Activated T-cell treated with anti-CD3 and anti-CD28 coated beads, Interleukin-2, amount 50 U/mL, for 24 hours (primary cell): ENCODE results near the gene AKAP6.

Experiments used
- DNase-seq: peaks from one replicate; pipeline ENCODE4 v3.0.0-alpha.2; 2020
- H3K27ac Mint-ChIP-seq: 2 replicates; pipeline ENCODE4 v1.8.0; 2020; ENCODE audit warnings: mild to moderate bottlenecking, mixed read lengths
- H3K27me3 Mint-ChIP-seq: 2 replicates; pipeline ENCODE4 v1.8.0; 2020; ENCODE audit warnings: mixed read lengths
- H3K36me3 Mint-ChIP-seq: 2 replicates; pipeline ENCODE4 v1.8.0; 2020; ENCODE audit warnings: low read depth, mixed read lengths
- H3K4me1 Mint-ChIP-seq: 2 replicates; pipeline ENCODE4 v1.8.0; 2020; ENCODE audit warnings: low read depth, mixed read lengths
- H3K4me3 Mint-ChIP-seq: 2 replicates; pipeline ENCODE4 v1.8.0; 2020; ENCODE audit warnings: mild to moderate bottlenecking, moderate library complexity, mixed read lengths
- H3K9me3 Mint-ChIP-seq: 2 replicates; pipeline ENCODE4 v1.8.0; 2020; ENCODE audit warnings: mixed read lengths

The AKAP6 gene

DNA sequence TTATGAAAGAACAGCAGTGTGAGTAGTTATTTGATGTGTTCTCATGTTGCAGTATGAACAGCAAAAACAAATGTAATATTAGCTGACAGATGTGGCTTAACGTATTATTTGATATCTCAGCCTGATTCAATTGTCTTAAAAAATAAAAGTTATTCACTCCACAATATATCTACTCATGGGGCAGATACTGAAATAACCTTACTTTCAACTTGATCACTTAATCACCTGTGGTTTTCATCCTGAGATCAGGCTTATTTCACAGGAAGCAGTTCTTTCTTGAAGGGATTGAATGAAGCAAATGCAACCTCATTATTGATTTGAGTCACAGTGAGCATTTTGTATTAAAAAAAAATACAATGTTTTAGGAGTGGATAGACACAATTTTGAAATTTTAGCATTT, 90.3 kb downstream of the AKAP6 start:
- H3K4me1 Mint-ChIP-seq = no peaks in the 10 kb centered on the region
- H3K36me3 Mint-ChIP-seq = no peaks in the 10 kb centered on the region
- H3K9me3 Mint-ChIP-seq = peaks cover 2% of the 10 kb centered on the region
- DNase-seq = no peak
- no peak overlapping the region for H3K27ac Mint-ChIP-seq
- no peak overlapping the region for H3K4me3 Mint-ChIP-seq
- peaks cover 3% of the 10 kb centered on the region for H3K27me3 Mint-ChIP-seq

DNA sequence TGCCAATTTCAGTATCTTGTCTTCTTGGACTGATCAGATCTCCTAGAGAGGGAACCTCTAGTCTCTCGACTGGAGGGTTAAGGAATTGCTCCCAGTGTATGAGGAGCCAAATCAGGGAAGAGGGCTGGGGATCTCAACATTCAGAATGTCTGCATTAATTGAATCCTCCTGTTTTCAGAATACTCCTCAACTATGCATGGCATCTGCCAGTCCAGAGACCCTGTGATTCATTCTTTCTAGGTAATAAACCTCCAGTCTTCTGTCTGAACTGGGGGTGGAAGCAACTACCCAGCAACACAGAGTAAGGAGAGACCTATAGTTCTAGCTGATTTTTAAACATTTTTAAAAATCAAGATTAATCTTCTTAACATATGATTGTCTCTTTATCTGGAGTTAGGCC, 92.7 kb downstream of the AKAP6 start:
- H3K9me3 Mint-ChIP-seq = peaks cover 2% of the 10 kb centered on the region
- no peaks in the 10 kb centered on the region for H3K4me1 Mint-ChIP-seq
- peaks cover 3% of the 10 kb centered on the region for H3K27me3 Mint-ChIP-seq
- no peak overlapping the region for H3K27ac Mint-ChIP-seq
- no peaks in the 10 kb centered on the region for H3K36me3 Mint-ChIP-seq
- DNase-seq = no peak
- no peak overlapping the region for H3K4me3 Mint-ChIP-seq

DNA sequence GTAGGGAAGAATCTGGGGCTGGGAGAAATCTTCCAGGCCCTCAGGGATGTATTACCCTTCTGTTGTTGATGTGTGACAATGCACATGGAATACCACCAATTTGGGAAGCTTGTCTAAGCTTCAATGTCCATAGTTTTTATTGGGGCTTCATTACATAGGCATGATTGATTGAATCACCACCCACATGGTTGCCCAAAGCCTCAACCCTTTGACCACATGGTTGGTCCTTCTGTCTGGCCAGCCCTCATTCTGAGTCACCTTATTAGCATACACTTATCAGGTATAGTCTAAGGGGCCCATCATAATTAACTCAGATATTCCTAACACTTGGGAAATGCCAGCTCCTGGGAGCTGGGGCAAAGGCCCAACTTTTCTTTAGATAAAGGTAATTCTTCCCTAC, 93.3 kb downstream of the AKAP6 start:
- no peaks in the 10 kb centered on the region for H3K36me3 Mint-ChIP-seq
- peaks cover 4% of the 10 kb centered on the region for H3K27me3 Mint-ChIP-seq
- H3K9me3 Mint-ChIP-seq = peaks cover 2% of the 10 kb centered on the region
- no peak for DNase-seq
- no peak overlapping the region for H3K27ac Mint-ChIP-seq
- H3K4me1 Mint-ChIP-seq = no peaks in the 10 kb centered on the region
- no peak overlapping the region for H3K4me3 Mint-ChIP-seq

DNA sequence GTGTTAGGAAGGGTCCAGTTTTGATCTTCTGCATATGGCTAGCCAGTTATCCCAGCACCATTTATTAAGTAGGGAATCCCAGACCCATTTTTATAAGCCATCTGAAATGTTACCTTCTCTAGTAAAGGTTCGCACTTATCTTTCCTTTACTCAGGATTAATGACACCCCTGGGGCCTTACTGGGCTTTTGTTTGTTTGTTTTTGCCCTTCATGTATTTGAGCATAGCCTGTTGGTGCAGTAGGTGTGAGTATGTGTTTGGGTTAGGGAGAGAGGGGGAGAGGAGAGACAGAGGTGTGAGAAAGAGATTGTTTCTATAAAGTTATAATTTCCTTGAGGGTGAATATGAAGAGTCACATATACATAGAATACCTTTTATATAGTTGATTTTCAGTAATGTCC, 96.9 kb downstream of the AKAP6 start:
- H3K27me3 Mint-ChIP-seq = peaks cover 4% of the 10 kb centered on the region
- H3K27ac Mint-ChIP-seq = no peak overlapping the region
- H3K4me3 Mint-ChIP-seq = no peak overlapping the region
- H3K36me3 Mint-ChIP-seq = no peaks in the 10 kb centered on the region
- peaks cover 2% of the 10 kb centered on the region for H3K9me3 Mint-ChIP-seq
- no peak for DNase-seq
- no peaks in the 10 kb centered on the region for H3K4me1 Mint-ChIP-seq

DNA sequence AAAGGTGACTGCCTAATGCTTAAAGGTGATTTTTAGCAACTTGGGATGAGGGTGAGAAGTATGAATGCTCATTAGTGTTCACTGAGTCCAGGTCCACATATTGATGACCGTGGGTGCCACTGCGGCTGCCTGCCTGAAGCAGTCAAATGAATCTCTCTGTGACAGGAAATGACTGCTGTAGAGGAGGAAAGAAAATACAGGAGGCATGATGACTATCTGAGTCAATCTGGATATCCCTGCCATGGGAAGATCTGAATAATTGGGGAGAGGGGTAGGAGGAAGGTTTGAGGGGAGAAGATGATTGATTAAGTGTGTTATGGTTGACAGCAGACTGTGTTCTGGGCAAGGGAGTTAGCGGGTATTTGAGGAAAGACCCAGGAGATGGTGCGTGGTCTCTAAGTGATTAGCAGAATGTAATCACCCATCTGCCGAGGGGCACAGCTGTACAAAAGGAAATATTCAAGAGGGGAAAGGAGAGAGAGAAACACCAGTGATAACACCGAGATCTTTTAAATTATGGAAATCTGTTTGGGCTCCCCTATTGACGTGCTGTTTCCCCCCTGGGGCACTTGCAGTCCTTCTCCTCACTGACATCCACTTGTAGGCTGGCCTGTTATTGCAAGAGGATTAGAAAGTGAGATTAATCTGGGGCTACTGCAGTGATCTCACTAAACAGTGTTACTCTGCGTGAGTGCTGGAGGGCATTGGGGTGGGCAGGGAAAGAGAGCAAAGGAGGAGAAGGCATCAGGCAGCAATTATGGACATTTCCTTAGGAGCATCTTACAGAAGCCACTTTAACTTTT, 97.7 kb downstream of the AKAP6 start:
- Mint-ChIP-seq H3K27me3 (peaks cover 4% of the 10 kb centered on the region), H3K36me3 (no peaks in the 10 kb centered on the region), H3K27ac (no peak overlapping the region), H3K4me1 (no peaks in the 10 kb centered on the region), H3K4me3 (no peak overlapping the region), H3K9me3 (peaks cover 2% of the 10 kb centered on the region)
- no peak for DNase-seq

DNA sequence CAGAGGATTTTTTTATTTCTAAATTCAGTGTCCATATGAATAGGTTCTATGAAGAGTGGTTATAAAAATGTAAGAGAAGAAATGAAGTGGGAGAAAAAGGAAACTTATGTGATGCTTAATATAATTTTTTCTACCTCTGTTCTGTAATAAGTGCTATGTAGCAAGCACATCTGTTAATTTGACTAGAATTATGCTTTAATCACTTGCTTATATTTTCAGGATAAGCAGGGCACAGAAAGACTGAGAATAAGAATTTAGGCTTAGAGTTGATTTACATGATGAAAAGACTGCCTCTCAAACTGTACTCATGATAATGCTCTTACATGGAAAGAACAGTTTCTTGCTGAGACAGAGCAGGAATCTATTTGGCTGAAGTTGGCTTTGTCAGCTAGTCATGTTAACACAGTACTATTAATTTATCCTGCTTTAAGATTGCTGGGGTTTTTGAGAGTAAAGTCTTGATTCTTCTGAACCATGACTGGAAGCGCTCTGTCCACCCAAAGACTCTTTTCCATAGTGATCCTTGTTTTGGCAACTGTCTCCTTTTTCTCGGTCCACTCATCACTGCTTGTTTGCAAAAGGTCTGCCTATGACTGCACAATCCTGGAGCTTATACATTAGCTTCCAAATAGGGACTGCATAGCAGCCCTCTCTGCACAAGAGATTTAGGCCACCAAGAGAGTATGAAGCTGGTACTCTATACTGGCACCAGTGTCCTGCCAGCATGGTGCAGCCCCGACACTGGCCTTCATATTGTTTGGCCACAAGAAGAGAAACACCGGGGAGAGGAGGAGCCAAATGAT, 98.8 kb downstream of the AKAP6 start:
- peaks cover 4% of the 10 kb centered on the region for H3K27me3 Mint-ChIP-seq
- H3K9me3 Mint-ChIP-seq = no peaks in the 10 kb centered on the region
- H3K4me3 Mint-ChIP-seq = no peak overlapping the region

DNA sequence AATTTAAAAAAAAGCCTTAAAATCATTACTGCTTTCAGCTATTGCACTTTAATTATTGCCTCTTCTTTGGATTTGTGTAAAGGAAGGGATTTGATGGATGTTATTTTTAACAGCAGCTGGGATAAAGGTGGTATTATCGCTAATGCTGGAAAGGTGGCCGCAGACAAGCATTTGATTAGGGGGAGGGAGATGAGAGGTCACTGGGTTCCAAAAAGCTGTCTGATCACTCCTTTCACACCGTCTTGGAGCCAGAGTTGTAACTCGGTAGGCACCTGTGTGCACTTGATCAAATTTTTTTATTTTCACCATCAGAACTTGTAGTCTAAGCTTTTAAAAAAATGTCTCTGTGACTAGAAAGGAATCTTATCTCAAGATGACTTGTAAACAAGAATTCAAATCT, 99.8 kb downstream of the AKAP6 start:
- no peak for DNase-seq
- Mint-ChIP-seq H3K4me1 (no peaks in the 10 kb centered on the region), H3K27ac (no peak overlapping the region), H3K9me3 (no peaks in the 10 kb centered on the region), H3K27me3 (peaks cover 4% of the 10 kb centered on the region), H3K4me3 (no peak overlapping the region), H3K36me3 (no peaks in the 10 kb centered on the region)

More for the DNA sequence above, 98.8 kb downstream of the AKAP6 start:
- no peak for DNase-seq
- Mint-ChIP-seq H3K27ac (no peak overlapping the region), H3K4me1 (no peaks in the 10 kb centered on the region), H3K36me3 (no peaks in the 10 kb centered on the region)

DNA sequence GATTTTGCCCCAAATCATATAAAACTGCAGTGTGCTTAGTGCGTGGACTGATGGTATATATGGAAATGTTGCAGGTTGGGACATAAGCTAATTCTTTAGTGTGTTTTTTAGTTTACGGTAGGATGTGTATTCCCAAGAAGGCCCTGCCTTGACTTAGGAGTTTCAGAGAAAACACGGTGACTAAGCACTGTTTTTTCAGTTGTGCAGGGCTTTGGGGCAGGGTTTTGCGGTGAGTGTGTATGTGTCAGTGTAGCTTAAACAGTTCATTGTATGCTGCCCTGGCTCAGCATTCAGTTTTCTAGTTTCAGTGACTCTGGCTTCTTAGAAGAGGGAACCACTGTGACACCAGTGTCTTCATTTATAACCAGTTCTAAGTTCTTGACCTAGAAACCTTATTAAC, 101.2 kb downstream of the AKAP6 start:
- Mint-ChIP-seq H3K4me1 (no peaks in the 10 kb centered on the region), H3K9me3 (no peaks in the 10 kb centered on the region), H3K4me3 (no peak overlapping the region), H3K36me3 (no peaks in the 10 kb centered on the region), H3K27me3 (peaks cover 4% of the 10 kb centered on the region), H3K27ac (no peak overlapping the region)
- no peak for DNase-seq

DNA sequence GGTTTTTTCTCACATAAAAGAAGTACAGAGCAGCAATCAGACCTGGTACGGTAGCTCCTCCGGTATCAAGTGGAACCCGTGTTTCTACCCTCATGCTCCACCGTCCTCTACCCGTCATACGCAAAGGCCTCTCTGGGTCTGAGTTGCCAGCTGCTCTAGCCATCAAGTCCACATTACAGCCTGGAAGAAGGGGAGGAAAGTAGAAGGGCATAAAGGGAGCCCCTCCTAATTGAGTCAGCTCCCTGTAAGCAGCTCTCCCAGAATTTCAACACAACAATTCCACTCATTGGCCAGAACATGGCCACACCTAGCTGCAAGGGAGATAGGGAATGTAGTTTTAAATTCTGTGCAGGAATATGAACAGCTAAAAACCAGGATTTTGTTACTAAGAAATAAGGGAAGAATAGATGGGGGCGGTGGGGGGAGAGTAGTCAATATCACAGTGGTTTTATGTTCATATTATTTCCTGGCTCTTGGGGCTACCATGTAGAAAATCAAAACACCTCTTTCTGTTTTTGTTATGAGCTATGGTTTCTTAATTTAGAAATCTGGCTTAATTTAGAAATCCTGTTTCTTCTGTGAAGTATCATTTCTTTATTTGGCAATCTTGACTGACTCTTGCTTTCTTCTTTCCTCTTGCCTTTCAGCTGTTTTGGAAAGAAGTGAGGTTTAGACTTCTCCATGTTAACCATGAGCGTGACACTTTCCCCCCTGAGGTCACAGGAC, 103.9 kb downstream of the AKAP6 start:
- Mint-ChIP-seq H3K27me3 (no peaks in the 10 kb centered on the region), H3K4me1 (peaks cover under 1% of the 10 kb centered on the region), H3K4me3 (no peak overlapping the region), H3K36me3 (no peaks in the 10 kb centered on the region), H3K9me3 (no peaks in the 10 kb centered on the region), H3K27ac (no peak overlapping the region)
- no peak for DNase-seq

DNA sequence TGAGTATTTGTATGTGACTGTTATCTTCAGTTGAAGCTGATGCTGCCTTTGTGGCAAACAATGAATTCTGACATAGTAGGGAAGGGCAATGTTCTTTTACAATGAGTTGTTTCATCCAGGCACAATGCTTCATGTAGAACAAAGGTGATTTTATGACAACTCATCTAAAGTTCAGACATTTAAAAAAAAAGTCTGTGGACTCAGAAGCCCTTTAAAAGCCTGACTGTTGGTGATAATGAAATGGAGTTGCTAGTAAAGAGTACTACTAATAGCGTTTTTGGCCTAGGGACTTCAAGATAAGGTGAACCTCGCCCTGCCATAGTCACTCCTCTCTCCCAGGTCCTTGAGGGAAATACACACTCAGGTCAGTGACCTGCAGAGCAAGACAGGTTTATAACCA, 105.1 kb downstream of the AKAP6 start:
- Mint-ChIP-seq H3K27ac (no peak overlapping the region), H3K4me1 (peaks cover 8% of the 10 kb centered on the region), H3K4me3 (no peak overlapping the region), H3K36me3 (no peaks in the 10 kb centered on the region), H3K27me3 (no peaks in the 10 kb centered on the region), H3K9me3 (no peaks in the 10 kb centered on the region)
- no peak for DNase-seq

DNA sequence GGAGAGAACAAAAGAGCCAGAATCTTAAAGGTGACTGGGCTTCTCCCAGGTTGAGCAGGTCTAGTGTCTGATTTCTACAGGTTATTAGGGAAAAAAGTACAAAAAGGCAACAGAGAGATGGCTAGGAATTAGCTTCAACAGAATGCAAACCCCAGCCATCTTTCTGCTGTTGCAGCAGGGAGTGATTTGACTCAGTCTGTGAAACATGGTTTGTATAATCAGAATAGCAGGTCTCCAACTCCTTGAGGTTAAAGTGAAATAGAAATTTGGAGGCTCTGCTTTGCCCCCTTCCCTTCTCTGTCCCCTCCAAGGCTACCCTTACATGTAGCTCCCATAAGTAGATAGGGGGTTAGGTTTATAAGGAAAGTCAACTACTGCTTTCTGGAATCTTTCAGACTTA, 105.8 kb downstream of the AKAP6 start:
- peaks cover 8% of the 10 kb centered on the region for H3K4me1 Mint-ChIP-seq
- H3K4me3 Mint-ChIP-seq = no peak overlapping the region
- H3K36me3 Mint-ChIP-seq = no peaks in the 10 kb centered on the region
- no peak for DNase-seq
- no peaks in the 10 kb centered on the region for H3K27me3 Mint-ChIP-seq
- peaks cover 4% of the 10 kb centered on the region for H3K9me3 Mint-ChIP-seq
- H3K27ac Mint-ChIP-seq = no peak overlapping the region

DNA sequence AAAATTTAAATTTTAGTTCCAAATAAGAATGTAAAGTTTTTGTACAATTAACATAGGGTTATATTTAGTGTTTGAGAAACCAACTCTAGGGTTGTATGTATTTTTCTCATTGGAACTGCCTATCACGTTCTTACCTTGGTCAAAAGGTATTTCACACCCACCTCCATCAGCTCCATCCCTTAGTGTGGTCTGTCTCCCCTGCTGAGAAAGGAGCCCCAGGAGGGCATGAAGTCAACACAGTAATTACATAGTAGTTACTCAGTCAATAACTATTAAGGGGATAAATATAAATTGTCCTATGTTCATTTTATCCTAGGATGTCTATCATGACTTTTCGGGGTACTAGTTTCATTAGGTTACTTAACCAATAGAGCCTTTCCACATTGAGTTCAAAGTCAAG, 106.3 kb downstream of the AKAP6 start:
- no peaks in the 10 kb centered on the region for H3K36me3 Mint-ChIP-seq
- no peak overlapping the region for H3K27ac Mint-ChIP-seq

DNA sequence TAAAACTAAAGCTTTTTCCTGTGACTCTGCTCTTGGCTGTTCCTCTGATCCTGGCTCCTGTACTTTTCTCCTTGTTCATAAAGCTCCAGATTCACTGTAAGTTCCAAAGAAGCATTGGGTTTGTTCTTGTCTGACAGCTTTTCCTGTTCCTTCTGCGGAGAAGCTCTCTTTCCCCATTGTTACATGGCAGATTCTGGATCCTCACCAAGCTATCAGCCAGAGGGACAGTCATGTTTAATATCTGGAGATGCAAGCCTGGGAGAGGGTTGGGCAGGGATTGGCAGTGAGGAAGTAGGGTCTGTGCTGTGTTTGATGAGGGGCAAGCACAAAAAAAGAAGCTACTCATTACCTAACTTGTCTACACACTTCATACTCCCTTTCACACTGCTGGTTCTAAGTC, 107.9 kb downstream of the AKAP6 start:
- peaks cover 8% of the 10 kb centered on the region for H3K4me1 Mint-ChIP-seq
- H3K4me3 Mint-ChIP-seq = no peak overlapping the region
- no peaks in the 10 kb centered on the region for H3K27me3 Mint-ChIP-seq
- no peaks in the 10 kb centered on the region for H3K36me3 Mint-ChIP-seq
- H3K9me3 Mint-ChIP-seq = peaks cover 4% of the 10 kb centered on the region
- DNase-seq = no peak
- no peak overlapping the region for H3K27ac Mint-ChIP-seq

More for the DNA sequence above, 106.3 kb downstream of the AKAP6 start:
- Mint-ChIP-seq H3K27me3 (no peaks in the 10 kb centered on the region), H3K4me3 (no peak overlapping the region), H3K9me3 (peaks cover 4% of the 10 kb centered on the region), H3K4me1 (peaks cover 8% of the 10 kb centered on the region)
- no peak for DNase-seq

DNA sequence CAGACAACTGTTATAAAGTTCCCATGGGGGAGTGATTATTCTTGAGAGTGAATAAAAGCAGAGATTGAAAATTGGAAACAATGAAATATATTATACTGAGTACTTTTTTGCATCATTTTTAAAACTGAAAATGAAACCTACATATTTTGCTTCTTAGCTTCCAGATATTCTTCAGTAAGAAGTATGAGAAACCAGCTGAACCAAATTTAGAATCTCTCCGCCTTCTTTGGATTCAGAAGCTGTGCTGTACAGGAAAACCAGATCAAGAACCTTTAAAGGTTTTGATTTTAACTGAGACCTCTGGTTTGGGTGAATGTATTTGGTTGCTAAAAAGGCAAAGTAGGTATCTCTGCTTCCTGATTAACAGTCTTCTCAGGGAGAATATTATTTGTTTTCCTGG, 109.4 kb downstream of the AKAP6 start:
- Mint-ChIP-seq H3K9me3 (peaks cover 4% of the 10 kb centered on the region), H3K27ac (no peak overlapping the region), H3K27me3 (no peaks in the 10 kb centered on the region), H3K4me3 (no peak overlapping the region), H3K36me3 (no peaks in the 10 kb centered on the region), H3K4me1 (peaks cover 8% of the 10 kb centered on the region)
- no peak for DNase-seq
